Measurements from ENCODE around the gene DCAF8L1.

- TF ChIP-seq CTCF (IDR thresholded peaks at IDR 0.05) (no peak), POLR2A (IDR thresholded peaks at IDR 0.05) (no peak)
Measured at GRCh38 chrX:27996132-27996531, 14.9 kb upstream of the DCAF8L1 start.
